Endothelial cell of umbilical vein (primary cell): ENCODE results near the gene CPNE1. TPM values are rescaled to one million over a fixed set of nuclear protein-coding genes. Genes with fewer than 3 reads are reported as not detected.

Source experiments
- BruUV-seq: library from RNA; stranded (reverse); fragments of 400-500 nt; replicated peaks from 2 replicates; lab custom pipeline; 2021; lab: Mats Ljungman, UMichigan
- CTCF ChIA-PET: fragments of 300-600, 350-600 bp; sonication (Branson Sonifier 250); formaldehyde crosslinking; loops from one replicate; lab custom pipeline; 2021; ENCODE audit warnings: antibody characterized with exemption, inconsistent platforms; lab: Charles Lee
- POLR2A ChIA-PET: fragments of 300-600, 350-600 bp; sonication (Branson Sonifier 250); formaldehyde crosslinking; loops from one replicate; lab custom pipeline; 2021; ENCODE audit warnings: antibody characterized with exemption, inconsistent platforms; lab: Charles Lee
- DNase-seq: peaks from one replicate; pipeline ENCODE4 v3.0.0-alpha.2; 2011; ENCODE audit warnings: low read depth, low spot score
- FAIRE-seq: peaks from 2 replicates; lab custom pipeline; 2011; peaks lifted over from hg19 to GRCh38; lab: Jason Lieb, UNC
- H2AFZ ChIP-seq: 2 replicates; pipeline ENCODE4 v1.6.0; 2012; ENCODE audit warnings: low read depth, low read length, control low read depth, inconsistent platforms
- H3K27ac ChIP-seq: 2 replicates; pipeline ENCODE4 v1.5.1; 2011; ENCODE audit warnings: low read depth, mild to moderate bottlenecking, control low read depth, low read length, moderate library complexity; ENCODE audit not compliant: insufficient read depth
- H3K27me3 ChIP-seq, 2 experiments: 2 replicates each; pipeline versions ENCODE4 v1.6.0 to v1.6.1; 2011; ENCODE audit warnings: low read length in 2 of 2, mixed read lengths in 1 of 2; ENCODE audit not compliant: control insufficient read depth in 2 of 2, insufficient read depth in 2 of 2
- H3K36me3 ChIP-seq, 2 experiments: 2 replicates in 1 of 2; 3 replicates in 1 of 2; pipeline ENCODE4 v1.5.1; 2011; ENCODE audit warnings: low read length in 2 of 2, mild to moderate bottlenecking in 1 of 2, moderate library complexity in 1 of 2; ENCODE audit not compliant: control insufficient read depth in 2 of 2, insufficient read depth in 2 of 2; ENCODE audit errors: extremely low read depth in 1 of 2
- H3K4me1 ChIP-seq: 3 replicates; pipeline ENCODE4 v1.5.1; 2011; ENCODE audit warnings: mild to moderate bottlenecking, low read length; ENCODE audit not compliant: control insufficient read depth, insufficient read depth; ENCODE audit errors: extremely low read depth
- H3K4me2 ChIP-seq: 2 replicates; pipeline ENCODE4 v1.6.1; 2011; ENCODE audit warnings: low read length, control low read depth, mixed read lengths; ENCODE audit not compliant: insufficient read depth
- H3K4me3 ChIP-seq, 3 experiments: fragments of 200-600 bp in 1 of 3; sonication (generic), shearing (Covaris generic) in 1 of 3; replicated peaks in 1 of 3; 2 replicates each; pipeline ENCODE4 v1.5.1; 2011 to 2016; ENCODE audit warnings: control low read depth in 3 of 3, low read length in 3 of 3, mild to moderate bottlenecking in 2 of 3, inconsistent platforms in 1 of 3, low read depth in 1 of 3, moderate library complexity in 1 of 3; ENCODE audit not compliant: insufficient read depth in 1 of 3
- H3K79me2 ChIP-seq: 2 replicates; pipeline ENCODE4 v1.6.0; 2012; ENCODE audit warnings: low read length, inconsistent platforms; ENCODE audit not compliant: control insufficient read depth, insufficient read depth
- H3K9ac ChIP-seq: replicated peaks from 2 replicates; pipeline ENCODE3; 2011; ENCODE audit warnings: low read length, control low read depth; ENCODE audit not compliant: insufficient read depth; ENCODE audit errors: extremely low read depth
- H3K9me1 ChIP-seq: replicated peaks from 3 replicates; pipeline ENCODE4 v1.6.0; 2011; ENCODE audit warnings: mild to moderate bottlenecking, low read length; ENCODE audit not compliant: control insufficient read depth, insufficient read depth; ENCODE audit errors: extremely low read depth
- H3K9me3 ChIP-seq: replicated peaks from 2 replicates; pipeline ENCODE4 v1.5.1; 2012; ENCODE audit warnings: low read length, inconsistent platforms; ENCODE audit not compliant: control insufficient read depth, insufficient read depth
- H4K20me1 ChIP-seq: replicated peaks from 2 replicates; pipeline ENCODE3; 2011; ENCODE audit warnings: mild to moderate bottlenecking, low read length; ENCODE audit not compliant: control insufficient read depth, insufficient read depth; ENCODE audit errors: extremely low read depth
- EZH2 ChIP-seq: IDR thresholded peaks from 2 replicates; pipeline ENCODE4 v1.6.1; 2012; ENCODE audit warnings: borderline replicate concordance, low read depth, mild to moderate bottlenecking, moderate library complexity, low read length, inconsistent platforms; ENCODE audit not compliant: severe bottlenecking
- GATA2 ChIP-seq: IDR thresholded peaks from 2 replicates; pipeline ENCODE4 v1.7.0; 2011; ENCODE audit warnings: low read depth, mild to moderate bottlenecking, moderate library complexity, mixed read lengths, low read length; ENCODE audit not compliant: insufficient read length, insufficient read depth
- JUN ChIP-seq: IDR thresholded peaks from 2 replicates; pipeline ENCODE4 v1.6.1; 2011; ENCODE audit warnings: borderline replicate concordance, low read depth; ENCODE audit not compliant: insufficient read length, insufficient read depth
- MAX ChIP-seq: IDR thresholded peaks from 2 replicates; pipeline ENCODE4 v1.6.1; 2011; ENCODE audit not compliant: insufficient read depth, insufficient read length
- MYC ChIP-seq: IDR thresholded peaks from one replicate; pipeline ENCODE4 v1.6.1; 2011; ENCODE audit warnings: mild to moderate bottlenecking, low read depth, low read length
- POLR2A ChIP-seq: IDR thresholded peaks from 2 replicates; pipeline ENCODE4 v1.6.1; 2012; ENCODE audit warnings: low read depth, mild to moderate bottlenecking, control low read depth, low read length
- POLR2AphosphoS5 ChIP-seq: IDR thresholded peaks from 2 replicates; pipeline ENCODE4 v1.6.1; 2012; ENCODE audit warnings: low read depth, mild to moderate bottlenecking, control low read depth, low read length, moderate library complexity; ENCODE audit not compliant: insufficient read depth
- dilution Hi-C: fragments of 300-500 bp; cut with MboI; formaldehyde crosslinking; loops from one replicate; pipeline ENCODE4 v1.15.0; 2019; ENCODE audit warnings: low sequenced_read_pairs; ENCODE audit not compliant: extremely low pct_ligation_motif_present
- intact Hi-C: fragments of 100-400 bp; cut with micrococcal nuclease; formaldehyde crosslinking; loops from one replicate; pipeline ENCODE4 v1.10.0; 2022
- polyA plus RNA-seq, 4 experiments: library from polyadenylated mRNA; depleted of rRNA in 3 of 4; stranded (reverse) in 3 of 4; unstranded in 1 of 4; fragments of >200 nt; gene quantifications; 2 replicates each; pipeline versions ENCODE4 v1.2.1 to v1.2.3, GENCODE V29; 2011 to 2012; ENCODE audit warnings: missing spikeins in 1 of 4
- total RNA-seq: library from RNA; stranded (reverse); gene quantifications from 2 replicates; pipeline ENCODE4 v1.2.3, GENCODE V29; 2021
- TF ChIP-seq, protein P1 (sequence below), 2 donors: IDR thresholded peaks; 1 replicate in 1 of 2; 2 replicates in 1 of 2; pipeline ENCODE4 v1.5.1; 2011; ENCODE audit warnings: low read length in 2 of 2, mild to moderate bottlenecking in 2 of 2, moderate library complexity in 2 of 2, control low read depth in 1 of 2, inconsistent platforms in 1 of 2, low read depth in 1 of 2; ENCODE audit not compliant: insufficient read depth in 1 of 2; ENCODE audit errors: extremely low read depth in 1 of 2

CPNE1 gene
- total and polyA plus RNA-seq, 2 donors (not counting 3 experiments of a cell fraction or from before 2014, with no cell fraction given): 244 to 316 TPM

DNA sequence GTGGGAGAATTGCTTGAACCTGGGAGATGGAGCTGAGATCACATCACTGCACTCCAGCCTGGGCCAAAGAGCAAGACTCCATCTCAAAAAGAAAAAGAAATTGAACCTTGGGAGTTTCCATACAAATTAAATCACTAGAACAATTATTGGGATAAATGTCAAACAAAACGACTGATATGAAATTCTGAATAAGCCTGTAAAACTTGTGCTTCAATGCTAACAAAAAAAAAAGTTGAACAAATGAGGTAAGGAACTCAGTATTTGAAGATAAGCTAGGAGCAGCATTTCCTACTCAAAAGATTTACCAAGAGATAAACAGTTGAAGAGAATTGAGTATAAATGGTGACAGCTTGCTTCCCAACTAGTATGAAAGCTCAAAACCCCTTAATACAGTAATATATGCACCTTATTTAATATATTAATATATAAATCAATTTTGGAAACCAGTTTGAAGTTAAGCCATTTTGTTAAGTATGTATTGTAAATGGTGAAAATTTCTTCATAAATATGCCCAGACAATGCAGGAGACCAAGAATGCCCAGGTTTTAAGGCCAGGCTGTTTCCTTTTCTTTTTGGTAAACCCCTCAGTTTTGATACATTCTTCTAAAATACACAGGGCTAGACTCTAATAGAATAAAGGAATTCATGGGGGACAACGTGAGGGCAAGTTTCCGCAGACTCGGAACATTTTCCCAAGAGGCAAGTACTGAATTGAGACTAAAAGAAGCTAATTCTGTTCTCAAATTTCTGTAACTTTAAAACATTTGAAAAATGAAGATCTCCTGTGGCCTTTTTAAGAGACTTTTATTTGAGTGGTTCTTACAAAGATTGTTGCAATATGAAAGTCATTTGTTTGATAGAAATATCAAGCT, 38.4 kb upstream of the CPNE1 start:
- dilution Hi-C loops: no loop called here
- no peak overlapping the region for H3K27ac ChIP-seq
- POLR2A ChIA-PET: interaction anchor here (0.8 kb wide), 1 partner anchor 23 kb away, joined by 3 read pairs; no protein-coding TSS in a partner anchor

More for the DNA sequence above, 38.4 kb upstream of the CPNE1 start:
- FAIRE-seq (no peak), DNase-seq (no peak)
- Histone ChIP-seq H3K4me1 (peaks cover 14% of the 10 kb centered on the region), H3K4me2 (no peak overlapping the region), H2AFZ (no peak overlapping the region), H3K9me3 (no peaks in the 10 kb centered on the region), H3K9me1 (no peaks in the 10 kb centered on the region), H3K9ac (no peak overlapping the region), H3K4me3 (no peak overlapping the region), H3K79me2 (peaks cover 15% of the 10 kb centered on the region), H3K27me3 (no peaks in the 10 kb centered on the region), H4K20me1 (peaks cover 5% of the 10 kb centered on the region), H3K36me3 (peaks cover 16 to 28% of the 10 kb centered on the region in 2 experiments)
- intact Hi-C loops: no loop called here
- BruUV-seq: no TSS peak
- TF ChIP-seq MAX: no peak
- TF ChIP-seq POLR2AphosphoS5: peak; percentile 9
- TF ChIP-seq JUN: no peak
- no peak for TF ChIP-seq EZH2
- TF ChIP-seq, protein P1, sequence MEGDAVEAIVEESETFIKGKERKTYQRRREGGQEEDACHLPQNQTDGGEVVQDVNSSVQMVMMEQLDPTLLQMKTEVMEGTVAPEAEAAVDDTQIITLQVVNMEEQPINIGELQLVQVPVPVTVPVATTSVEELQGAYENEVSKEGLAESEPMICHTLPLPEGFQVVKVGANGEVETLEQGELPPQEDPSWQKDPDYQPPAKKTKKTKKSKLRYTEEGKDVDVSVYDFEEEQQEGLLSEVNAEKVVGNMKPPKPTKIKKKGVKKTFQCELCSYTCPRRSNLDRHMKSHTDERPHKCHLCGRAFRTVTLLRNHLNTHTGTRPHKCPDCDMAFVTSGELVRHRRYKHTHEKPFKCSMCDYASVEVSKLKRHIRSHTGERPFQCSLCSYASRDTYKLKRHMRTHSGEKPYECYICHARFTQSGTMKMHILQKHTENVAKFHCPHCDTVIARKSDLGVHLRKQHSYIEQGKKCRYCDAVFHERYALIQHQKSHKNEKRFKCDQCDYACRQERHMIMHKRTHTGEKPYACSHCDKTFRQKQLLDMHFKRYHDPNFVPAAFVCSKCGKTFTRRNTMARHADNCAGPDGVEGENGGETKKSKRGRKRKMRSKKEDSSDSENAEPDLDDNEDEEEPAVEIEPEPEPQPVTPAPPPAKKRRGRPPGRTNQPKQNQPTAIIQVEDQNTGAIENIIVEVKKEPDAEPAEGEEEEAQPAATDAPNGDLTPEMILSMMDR (IDR thresholded peaks at IDR 0.05; ENCODE audit: extremely low read depth in 1 of 2, insufficient read depth in 1 of 2, low read depth in 1 of 2, low read length in 2 of 2): no peak
- TF ChIP-seq POLR2A: peak; percentile 16
- TF ChIP-seq GATA2: no peak
- TF ChIP-seq MYC: no peak
- CTCF ChIA-PET: interaction anchor here (1.0 to 1.3 kb wide), 5 partner anchors 9 to 251 kb away, joined by 3 to 5 read pairs (median 3); partner anchors contain the start of gene SCAND1
